CD4-positive, CD25-positive, alpha-beta regulatory T cell (primary cell): ENCODE results near the gene PERM1. TPM values are rescaled to one million over a fixed set of nuclear protein-coding genes. Genes with fewer than 3 reads are reported as not detected.
"Not testable (repeated sequence)": the region's sequence is repeated elsewhere in the genome, so short reads cannot be mapped to it uniquely, and the experiment has no call there.

Source experiments
- ATAC-seq, 2 donors: fragments of 150-1000 bp; cut with Tn5 transposase; one replicate each; pipeline ENCODE4 v1.10.0; 2021; ENCODE audit warnings: low read depth in 2 of 2, moderate number of reproducible peaks in 2 of 2, moderate library complexity in 1 of 2
- DNase-seq, 3 donors: peaks; one replicate each; pipeline versions ENCODE4 v3.0.0 to v3.0.0-alpha.2; 2012 to 2022; ENCODE audit warnings: mixed read lengths in 1 of 3
- H3K27ac ChIP-seq: one replicate; pipeline ENCODE4 v1.7.0; 2013; ENCODE audit warnings: mild to moderate bottlenecking, low read length; ENCODE audit not compliant: insufficient read depth, poor library complexity, severe bottlenecking
- H3K27me3 ChIP-seq: one replicate; pipeline ENCODE4 v1.7.0; 2013; ENCODE audit warnings: low read length; ENCODE audit not compliant: control insufficient read depth, insufficient read depth
- H3K36me3 ChIP-seq: one replicate; pipeline ENCODE4 v1.7.0; 2013; ENCODE audit warnings: mild to moderate bottlenecking, low read length, moderate library complexity; ENCODE audit not compliant: control insufficient read depth, insufficient read depth
- H3K4me1 ChIP-seq: 2 replicates; pipeline ENCODE4 v1.7.0; 2013; ENCODE audit warnings: mild to moderate bottlenecking, low read length; ENCODE audit not compliant: insufficient read depth, control insufficient read depth, poor library complexity, severe bottlenecking
- H3K4me3 ChIP-seq: one replicate; pipeline ENCODE4 v1.7.0; 2013; ENCODE audit warnings: low read depth, mild to moderate bottlenecking, low read length, moderate library complexity
- H3K9me3 ChIP-seq, 2 experiments: 1 replicate in 1 of 2; 2 replicates in 1 of 2; pipeline ENCODE4 v1.7.0; 2013; ENCODE audit warnings: low read length in 2 of 2, mild to moderate bottlenecking in 1 of 2, moderate library complexity in 1 of 2; ENCODE audit not compliant: control insufficient read depth in 2 of 2
- H3K27ac Mint-ChIP-seq, 3 donors: one replicate each; pipeline ENCODE4 v1.8.0; 2020 to 2022; ENCODE audit warnings: mild to moderate bottlenecking in 3 of 3, mixed read lengths in 3 of 3, moderate library complexity in 2 of 3
- H3K27me3 Mint-ChIP-seq: one replicate; pipeline ENCODE4 v1.8.0; 2022; ENCODE audit warnings: mild to moderate bottlenecking, mixed read lengths
- H3K36me3 Mint-ChIP-seq: one replicate; pipeline ENCODE4 v1.8.0; 2020; ENCODE audit warnings: mixed read lengths
- H3K4me1 Mint-ChIP-seq, 4 donors: one replicate each; pipeline ENCODE4 v1.8.0; 2020 to 2022; ENCODE audit warnings: mixed read lengths in 4 of 4, mild to moderate bottlenecking in 1 of 4
- H3K4me3 Mint-ChIP-seq, 4 donors: one replicate each; pipeline ENCODE4 v1.8.0; 2020 to 2022; ENCODE audit warnings: mild to moderate bottlenecking in 4 of 4, mixed read lengths in 4 of 4, moderate library complexity in 3 of 4
- H3K9me3 Mint-ChIP-seq, 7 donors: one replicate each; pipeline ENCODE4 v1.8.0; 2020 to 2022; ENCODE audit warnings: mixed read lengths in 7 of 7, mild to moderate bottlenecking in 3 of 7, moderate library complexity in 2 of 7
- polyA plus RNA-seq, 4 donors: library from polyadenylated mRNA; unstranded; fragments of 300-500 nt; fragmentation: Illumina TruSeq; gene quantifications; one replicate each; pipeline ENCODE4 v1.2.3, GENCODE V29; 2021
- total RNA-seq: library from RNA; stranded (reverse); gene quantifications from one replicate; pipeline ENCODE4 v1.2.3, GENCODE V29; 2022

PERM1 gene
- total and polyA plus RNA-seq, 5 donors from 2014 or later = not detected

- no peaks in the 10 kb centered on the region for H3K9me3 Mint-ChIP-seq
Observed at GRCh38 chr1:1011396-1011949, 29.6 kb upstream of the PERM1 start.

GRCh38 chr1:1010131-1010530 is 28.2 kb upstream of the PERM1 start:
- not testable (repeated sequence) for DNase-seq

More at GRCh38 chr1:1011396-1011949, 29.6 kb upstream of the PERM1 start:
- H3K4me1 ChIP-seq = peaks cover 26% of the 10 kb centered on the region
- H3K4me3 Mint-ChIP-seq = peak overlapping the region in 2 of 4 donors; percentile 3 to 14
- ATAC-seq (no peak), DNase-seq (no peak)
- H3K36me3 ChIP-seq = no peaks in the 10 kb centered on the region
- no peaks in the 10 kb centered on the region for H3K27me3 ChIP-seq
- H3K4me3 ChIP-seq = no peak overlapping the region
- no peaks in the 10 kb centered on the region for H3K36me3 Mint-ChIP-seq
- peaks cover 0 to 2% of the 10 kb centered on the region in 2 experiments for H3K9me3 ChIP-seq
- no peak overlapping the region for H3K27ac ChIP-seq
- peaks cover 21% of the 10 kb centered on the region for H3K27me3 Mint-ChIP-seq
- H3K27ac Mint-ChIP-seq = peak overlapping the region in 1 of 3 donors; percentile 86
- H3K4me1 Mint-ChIP-seq = peaks cover 0 to 22% (median 8%) of the 10 kb centered on the region in 4 donors

GRCh38 chr1:1006305-1007159 is 24.6 kb upstream of the PERM1 start:
- H3K27me3 ChIP-seq = peaks cover 9% of the 10 kb centered on the region
- H3K4me3 Mint-ChIP-seq = peak overlapping the region in 1 of 4 donors; percentile 10
- no peak for ATAC-seq

More at GRCh38 chr1:1010131-1010530, 28.2 kb upstream of the PERM1 start:
- not testable (repeated sequence) for H3K27me3 ChIP-seq, H3K27ac Mint-ChIP-seq, H3K9me3 Mint-ChIP-seq, H3K36me3 Mint-ChIP-seq, H3K9me3 ChIP-seq, H3K4me3 ChIP-seq, H3K27ac ChIP-seq, H3K36me3 ChIP-seq, ATAC-seq
- peaks cover 24% of the 10 kb centered on the region for H3K4me1 ChIP-seq
- peaks cover 25% of the 10 kb centered on the region for H3K27me3 Mint-ChIP-seq
- peak overlapping the region in 1 of 4 donors; percentile 14 for H3K4me3 Mint-ChIP-seq
- H3K4me1 Mint-ChIP-seq = peaks cover 0 to 24% (median 9%) of the 10 kb centered on the region in 4 donors

GRCh38 chr1:1005774-1006304 is 23.9 kb upstream of the PERM1 start:
- H3K27me3 Mint-ChIP-seq = peaks cover 42% of the 10 kb centered on the region
- peaks cover 20% of the 10 kb centered on the region for H3K4me1 ChIP-seq
- no peak overlapping the region for H3K27ac Mint-ChIP-seq
- H3K27ac ChIP-seq = no peak overlapping the region
- H3K4me3 ChIP-seq = no peak overlapping the region
- ATAC-seq = no peak
- no peak for DNase-seq
- H3K27me3 ChIP-seq = peaks cover 9% of the 10 kb centered on the region
- H3K36me3 ChIP-seq = no peaks in the 10 kb centered on the region
- H3K9me3 ChIP-seq = no peaks in the 10 kb centered on the region
- H3K4me3 Mint-ChIP-seq = no peak overlapping the region
- H3K4me1 Mint-ChIP-seq = peaks cover 0 to 10% (median 4%) of the 10 kb centered on the region in 4 donors
- H3K9me3 Mint-ChIP-seq = peaks cover 0 to 2% (median 0%) of the 10 kb centered on the region in 7 donors
- H3K36me3 Mint-ChIP-seq = no peaks in the 10 kb centered on the region

More at GRCh38 chr1:1006305-1007159, 24.6 kb upstream of the PERM1 start:
- Mint-ChIP-seq H3K4me1 (peaks cover 0 to 9% (median 4%) of the 10 kb centered on the region in 4 donors), H3K27ac (no peak overlapping the region), H3K36me3 (no peaks in the 10 kb centered on the region), H3K9me3 (peaks cover 0 to 2% (median 0%) of the 10 kb centered on the region in 7 donors), H3K27me3 (peaks cover 44% of the 10 kb centered on the region)
- no peaks in the 10 kb centered on the region for H3K9me3 ChIP-seq
- H3K27ac ChIP-seq = no peak overlapping the region
- no peaks in the 10 kb centered on the region for H3K36me3 ChIP-seq
- peaks cover 13% of the 10 kb centered on the region for H3K4me1 ChIP-seq
- no peak overlapping the region for H3K4me3 ChIP-seq
- DNase-seq = no peak

GRCh38 chr1:1004780-1005697 is 23.1 kb upstream of the PERM1 start:
- no peak for DNase-seq
- H3K9me3 ChIP-seq = no peaks in the 10 kb centered on the region
- H3K4me1 ChIP-seq = peaks cover 28% of the 10 kb centered on the region
- no peak for ATAC-seq
- H3K36me3 Mint-ChIP-seq = no peaks in the 10 kb centered on the region
- no peak overlapping the region for H3K4me3 ChIP-seq
- H3K27me3 ChIP-seq = peaks cover 9% of the 10 kb centered on the region
- H3K27me3 Mint-ChIP-seq = peaks cover 47% of the 10 kb centered on the region
- no peak overlapping the region for H3K27ac Mint-ChIP-seq
- no peak overlapping the region for H3K27ac ChIP-seq
- H3K4me3 Mint-ChIP-seq = peak overlapping the region in 1 of 4 donors; percentile 71
- H3K9me3 Mint-ChIP-seq = peaks cover 0 to 3% (median 0%) of the 10 kb centered on the region in 7 donors
- peaks cover 0 to 13% (median 4%) of the 10 kb centered on the region in 4 donors for H3K4me1 Mint-ChIP-seq
- no peaks in the 10 kb centered on the region for H3K36me3 ChIP-seq

- Mint-ChIP-seq H3K27ac (no peak overlapping the region), H3K4me3 (no peak overlapping the region), H3K4me1 (peaks cover 0 to 14% (median 4%) of the 10 kb centered on the region in 4 donors), H3K9me3 (peaks cover 0 to 3% (median 0%) of the 10 kb centered on the region in 7 donors), H3K27me3 (peaks cover 47% of the 10 kb centered on the region), H3K36me3 (no peaks in the 10 kb centered on the region)
- Histone ChIP-seq H3K36me3 (no peaks in the 10 kb centered on the region), H3K27me3 (peaks cover 9% of the 10 kb centered on the region), H3K27ac (no peak overlapping the region), H3K4me1 (peaks cover 34% of the 10 kb centered on the region), H3K9me3 (no peaks in the 10 kb centered on the region), H3K4me3 (no peak overlapping the region)
- DNase-seq = no peak
- no peak for ATAC-seq
Observed at GRCh38 chr1:1004420-1004779, 22.5 kb upstream of the PERM1 start.
